ENCODE measurements around the gene DCLK3.

Gene DCLK3

GRCh38 chr3:36800533-36801116, 36.3 kb upstream of the DCLK3 start:
- no peak for DNase-seq (ENCODE audit: low read depth in 1 of 2, low spot score in 1 of 2)
- TF ChIP-seq SPI1 (IDR thresholded peaks at IDR 0.05; ENCODE audit: borderline replicate concordance, low read depth) (no peak), POLR2AphosphoS5 (IDR thresholded peaks at IDR 0.05; ENCODE audit: low read depth) (no peak), CTCF (IDR thresholded peaks at IDR 0.05; ENCODE audit: insufficient read depth, low read length) (no peak), GABPA (IDR thresholded peaks at IDR 0.05; ENCODE audit: low read depth) (no peak), REST (IDR thresholded peaks at IDR 0.05; ENCODE audit: insufficient replicate concordance, low read depth) (no peak)
- Histone ChIP-seq H3K4me3 (replicated peaks; ENCODE audit: insufficient read depth, low read length) (no peak overlapping the region), H3K27ac (replicated peaks) (no peak overlapping the region), H3K27me3 (ENCODE audit: insufficient read depth, poor library complexity, severe bottlenecking) (no peaks in the 10 kb centered on the region)

- no peak overlapping the region for H3K27ac ChIP-seq (replicated peaks)
- no peak overlapping the region for H3K4me3 ChIP-seq (replicated peaks; ENCODE audit: insufficient read depth, low read length)
- DNase-seq (ENCODE audit: low read depth in 1 of 2, low spot score in 1 of 2) = no peak
- TF ChIP-seq REST (IDR thresholded peaks at IDR 0.05; ENCODE audit: insufficient replicate concordance, low read depth) (no peak), POLR2AphosphoS5 (IDR thresholded peaks at IDR 0.05; ENCODE audit: low read depth) (no peak), SPI1 (IDR thresholded peaks at IDR 0.05; ENCODE audit: borderline replicate concordance, low read depth) (no peak), CTCF (IDR thresholded peaks at IDR 0.05; ENCODE audit: insufficient read depth, low read length) (no peak), GABPA (IDR thresholded peaks at IDR 0.05; ENCODE audit: low read depth) (no peak)
- no peaks in the 10 kb centered on the region for H3K27me3 ChIP-seq (ENCODE audit: insufficient read depth, poor library complexity, severe bottlenecking)
Measured at GRCh38 chr3:36796881-36797280, 32.5 kb upstream of the DCLK3 start.

GRCh38 chr3:36796161-36796560, 31.8 kb upstream of the DCLK3 start:
- no peak for TF ChIP-seq CTCF (IDR thresholded peaks at IDR 0.05; ENCODE audit: insufficient read depth, low read length)
- TF ChIP-seq POLR2AphosphoS5 (IDR thresholded peaks at IDR 0.05; ENCODE audit: low read depth) = no peak
- no peak for TF ChIP-seq REST (IDR thresholded peaks at IDR 0.05; ENCODE audit: insufficient replicate concordance, low read depth)
- no peak for TF ChIP-seq GABPA (IDR thresholded peaks at IDR 0.05; ENCODE audit: low read depth)
- TF ChIP-seq SPI1 (IDR thresholded peaks at IDR 0.05; ENCODE audit: borderline replicate concordance, low read depth) = no peak
- DNase-seq (ENCODE audit: low read depth in 1 of 2, low spot score in 1 of 2) = no peak
- H3K27ac ChIP-seq (replicated peaks) = no peak overlapping the region

More at GRCh38 chr3:36796161-36796560, 31.8 kb upstream of the DCLK3 start:
- H3K4me3 ChIP-seq (replicated peaks; ENCODE audit: insufficient read depth, low read length) = no peak overlapping the region
- H3K27me3 ChIP-seq (ENCODE audit: insufficient read depth, poor library complexity, severe bottlenecking) = no peaks in the 10 kb centered on the region
